Measurements from ENCODE around the gene NOC2L. TPM values are rescaled to one million over a fixed set of nuclear protein-coding genes. Genes with fewer than 3 reads are reported as not detected.

Gene NOC2L
- polyA plus RNA-seq, 2 of the 4 experiments (the other 2 are of a cell fraction) = 48.4 to 73.5 TPM

DNA sequence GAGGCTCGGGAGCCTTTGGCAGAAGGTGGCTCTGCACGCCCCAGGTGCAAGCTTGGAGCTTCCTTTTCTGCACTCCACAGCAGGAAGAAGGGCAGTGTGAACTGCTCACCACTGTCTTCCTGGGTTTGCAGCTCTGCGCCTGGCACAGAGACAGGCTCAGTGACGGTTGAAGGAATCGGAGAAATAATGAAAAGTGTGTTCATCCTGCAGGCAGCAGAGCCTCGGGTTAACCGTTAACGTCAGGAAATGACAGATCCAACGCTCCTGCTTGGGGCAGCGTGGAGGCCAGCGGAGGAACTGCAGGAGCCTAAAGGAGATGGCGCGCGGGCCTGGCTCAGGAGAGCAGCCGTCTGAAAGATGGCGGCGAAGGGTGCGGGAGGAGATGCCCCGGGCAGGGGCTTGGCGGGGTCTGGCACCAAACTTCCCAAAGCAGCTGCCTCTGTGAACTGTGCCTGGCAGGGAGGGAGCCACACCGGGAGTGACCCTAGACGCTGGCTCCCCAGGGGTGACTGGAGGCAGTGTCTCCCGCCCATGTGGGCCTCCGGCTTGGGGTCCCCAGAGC, 46.2 kb downstream of the NOC2L start:
- CTCF ChIA-PET = interaction anchor here (0.8 to 4.3 kb wide), 5 partner anchors 8 to 39 kb away, joined by 3 to 30 read pairs (median 4); no protein-coding TSS in a partner anchor
- Histone ChIP-seq H3K4me2 (peak overlapping the region; percentile 52), H3K27ac (peak overlapping the region in 1 of 2 experiments; percentile 89; a peak in 3 of 6 replicates), H3K9me3 (no peaks in the 10 kb centered on the region), H3K4me3 (no peak overlapping the region), H3K4me1 (peaks cover 49% of the 10 kb centered on the region)
- WGBS (ENCODE audit: missing lambda C conversion rate) = 19% methylated on average over 18 of the region's 24 CpGs
- POLR2A ChIA-PET = no interaction called here
- DNase-seq (ENCODE audit: low read depth in 1 of 2, low spot score in 1 of 2) (peak; percentile 52 to 77), FAIRE-seq (no peak), ATAC-seq (peak; percentile 70 to 84)
- TF ChIP-seq RAD21 (conservative IDR thresholded peaks at IDR 0.05 in 1 of 2, IDR thresholded peaks at IDR 0.05 in 1 of 2) (0 out of 5 replicates have a peak, but pooled peaks of 1 of the 2 experiments have one; percentile 9), MYC (IDR thresholded peaks at IDR 0.05; ENCODE audit: borderline replicate concordance, low read length) (no peak), EHF (CRISPR knock-in tag; IDR thresholded peaks at IDR 0.05) (no peak)
- TF ChIP-seq, protein P1, sequence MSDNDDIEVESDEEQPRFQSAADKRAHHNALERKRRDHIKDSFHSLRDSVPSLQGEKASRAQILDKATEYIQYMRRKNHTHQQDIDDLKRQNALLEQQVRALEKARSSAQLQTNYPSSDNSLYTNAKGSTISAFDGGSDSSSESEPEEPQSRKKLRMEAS (IDR thresholded peaks at IDR 0.05) = peak; percentile 37

DNA sequence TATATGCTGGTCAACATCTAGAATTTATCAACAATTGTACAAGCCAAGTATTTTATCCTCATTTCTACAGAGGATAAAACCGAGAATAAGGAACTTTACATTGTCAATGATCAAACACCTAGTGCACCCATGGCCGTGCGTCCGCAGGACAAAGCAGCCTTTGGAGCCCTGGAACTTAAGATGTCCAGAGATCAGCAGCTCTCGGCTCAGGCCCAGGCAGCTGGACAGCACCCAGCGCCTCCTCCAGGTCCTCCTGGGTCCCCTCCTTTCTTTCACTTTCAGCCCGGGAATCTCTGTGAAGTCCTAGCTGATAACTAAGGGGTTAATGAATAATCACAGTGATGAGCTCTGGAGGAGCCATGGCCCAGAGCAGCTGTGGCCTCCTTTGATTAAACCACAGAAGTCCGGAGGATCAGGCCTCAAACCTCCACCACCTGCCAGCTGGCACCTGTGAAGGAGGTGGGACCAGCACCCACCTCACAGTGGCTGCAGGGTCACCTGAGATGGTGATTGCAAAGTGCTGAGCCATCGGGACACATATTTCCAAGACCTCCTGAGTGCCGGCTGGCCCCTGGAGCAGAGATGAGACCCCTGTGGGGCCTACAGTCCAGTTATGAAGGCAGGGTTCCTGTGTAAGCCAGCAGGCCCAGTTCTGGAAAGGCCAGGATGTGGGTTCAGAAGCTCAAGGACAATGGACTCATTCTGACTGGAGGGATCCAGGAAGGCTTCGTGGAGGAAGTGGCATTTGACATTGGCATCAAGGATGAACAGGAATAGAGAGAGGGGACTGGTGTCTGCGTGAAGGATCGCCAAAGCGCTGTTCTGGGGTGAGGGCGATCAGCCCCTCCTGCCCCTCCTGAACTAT, 46.9 kb downstream of the NOC2L start:
- Histone ChIP-seq H3K27ac (peak overlapping the region in 1 of 2 experiments; percentile 89; a peak in 4 of 6 replicates), H3K4me3 (no peak overlapping the region), H3K4me1 (peaks cover 53% of the 10 kb centered on the region), H3K9me3 (no peaks in the 10 kb centered on the region), H3K4me2 (peak overlapping the region; percentile 52)
- TF ChIP-seq, protein P2, sequence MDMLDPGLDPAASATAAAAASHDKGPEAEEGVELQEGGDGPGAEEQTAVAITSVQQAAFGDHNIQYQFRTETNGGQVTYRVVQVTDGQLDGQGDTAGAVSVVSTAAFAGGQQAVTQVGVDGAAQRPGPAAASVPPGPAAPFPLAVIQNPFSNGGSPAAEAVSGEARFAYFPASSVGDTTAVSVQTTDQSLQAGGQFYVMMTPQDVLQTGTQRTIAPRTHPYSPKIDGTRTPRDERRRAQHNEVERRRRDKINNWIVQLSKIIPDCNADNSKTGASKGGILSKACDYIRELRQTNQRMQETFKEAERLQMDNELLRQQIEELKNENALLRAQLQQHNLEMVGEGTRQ (IDR thresholded peaks at IDR 0.05) = no peak
- TF ChIP-seq ZFP36 (IDR thresholded peaks at IDR 0.05; ENCODE audit: borderline replicate concordance, partially characterized antibody) = peak; percentile 90
- peak; percentile 3 to 6; a peak in 3 of 6 replicates for ATAC-seq
- ChIA-PET CTCF (interaction anchor here (0.8 to 4.3 kb wide), 8 partner anchors 8 to 64 kb away, joined by 3 to 30 read pairs (median 4); no protein-coding TSS in a partner anchor), POLR2A (no interaction called here)
- FAIRE-seq = no peak
- WGBS (ENCODE audit: missing lambda C conversion rate) = 71% methylated on average over 14 of the region's 15 CpGs
- DNase-seq (ENCODE audit: low read depth in 1 of 2, low spot score in 1 of 2) = no peak

DNA sequence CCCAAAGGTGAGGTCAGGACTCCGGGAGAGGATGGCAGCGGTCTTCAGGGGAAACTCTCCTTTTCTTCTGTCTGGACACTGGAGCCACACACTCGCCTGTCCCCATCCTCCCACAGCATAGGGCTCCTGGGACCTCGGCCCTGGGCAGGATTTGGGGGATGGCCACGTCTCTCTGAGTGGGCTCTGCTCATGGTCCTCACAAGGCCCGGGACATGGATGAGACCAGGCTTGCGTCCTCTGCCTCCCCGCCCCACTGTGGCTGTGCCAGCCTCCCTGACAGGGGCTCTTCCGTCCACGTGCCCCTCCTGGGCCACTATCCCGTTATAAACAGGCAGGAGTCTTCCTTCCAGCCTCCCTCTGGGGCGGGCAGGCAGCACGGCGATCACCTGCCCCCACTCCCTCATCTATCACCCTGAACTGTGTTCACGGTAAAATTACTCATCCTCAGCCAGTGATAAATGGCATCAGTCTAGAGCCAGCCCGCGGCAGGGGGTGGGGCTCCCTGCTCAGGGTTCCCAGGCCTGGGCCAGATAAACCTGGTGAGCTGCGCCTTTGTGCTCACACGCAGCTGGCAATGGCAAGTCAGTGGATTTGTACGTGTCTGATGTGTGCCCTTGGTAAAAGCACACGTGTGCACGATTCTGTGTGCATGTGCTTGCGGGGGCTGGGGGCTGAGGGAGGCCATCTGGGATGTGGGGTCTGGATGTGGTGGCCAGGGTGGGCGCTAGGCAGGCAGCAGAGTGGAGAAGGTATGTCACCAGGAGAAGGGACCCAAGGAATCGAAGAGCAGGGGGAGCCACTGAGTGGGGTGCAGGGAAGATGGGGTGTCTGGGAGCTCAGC, 48.0 kb downstream of the NOC2L start:
- H3K4me3 ChIP-seq = no peak overlapping the region
- peak overlapping the region; percentile 17 to 89; a peak in 5 of 6 replicates for H3K27ac ChIP-seq
- CTCF ChIA-PET = interaction anchor here (0.9 to 4.3 kb wide), 5 partner anchors 8 to 65 kb away, joined by 3 to 30 read pairs (median 4); no protein-coding TSS in a partner anchor
- POLR2A ChIA-PET = no interaction called here
- TF ChIP-seq, protein P1 (IDR thresholded peaks at IDR 0.05) = peak; percentile 56
- TF ChIP-seq, protein P3, sequence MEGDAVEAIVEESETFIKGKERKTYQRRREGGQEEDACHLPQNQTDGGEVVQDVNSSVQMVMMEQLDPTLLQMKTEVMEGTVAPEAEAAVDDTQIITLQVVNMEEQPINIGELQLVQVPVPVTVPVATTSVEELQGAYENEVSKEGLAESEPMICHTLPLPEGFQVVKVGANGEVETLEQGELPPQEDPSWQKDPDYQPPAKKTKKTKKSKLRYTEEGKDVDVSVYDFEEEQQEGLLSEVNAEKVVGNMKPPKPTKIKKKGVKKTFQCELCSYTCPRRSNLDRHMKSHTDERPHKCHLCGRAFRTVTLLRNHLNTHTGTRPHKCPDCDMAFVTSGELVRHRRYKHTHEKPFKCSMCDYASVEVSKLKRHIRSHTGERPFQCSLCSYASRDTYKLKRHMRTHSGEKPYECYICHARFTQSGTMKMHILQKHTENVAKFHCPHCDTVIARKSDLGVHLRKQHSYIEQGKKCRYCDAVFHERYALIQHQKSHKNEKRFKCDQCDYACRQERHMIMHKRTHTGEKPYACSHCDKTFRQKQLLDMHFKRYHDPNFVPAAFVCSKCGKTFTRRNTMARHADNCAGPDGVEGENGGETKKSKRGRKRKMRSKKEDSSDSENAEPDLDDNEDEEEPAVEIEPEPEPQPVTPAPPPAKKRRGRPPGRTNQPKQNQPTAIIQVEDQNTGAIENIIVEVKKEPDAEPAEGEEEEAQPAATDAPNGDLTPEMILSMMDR (IDR thresholded peaks at IDR 0.05) = no peak
- TF ChIP-seq FOSL2 (IDR thresholded peaks at IDR 0.05) (no peak), FOSL2 (CRISPR knock-in tag; IDR thresholded peaks at IDR 0.05) (0 out of 2 replicates have a peak, but pooled peaks have one; percentile 15), HOXB5 (CRISPR knock-in tag; IDR thresholded peaks at IDR 0.05) (peak; percentile 77; the same call in 1 of the 2 replicates), POLR2A (IDR thresholded peaks at IDR 0.05; ENCODE audit: low read length) (no peak), ZSCAN20 (CRISPR knock-in tag; IDR thresholded peaks at IDR 0.05) (no peak)
- FAIRE-seq (no peak), DNase-seq (ENCODE audit: low read depth in 1 of 2, low spot score in 1 of 2) (peak; percentile 55 to 59), ATAC-seq (peak; percentile 66 to 70)
- H3K9me3 ChIP-seq = no peaks in the 10 kb centered on the region
- H3K4me2 ChIP-seq = peak overlapping the region; percentile 52
- peaks cover 58% of the 10 kb centered on the region for H3K4me1 ChIP-seq
- 45% methylated on average over 12 of the region's 25 CpGs for WGBS (ENCODE audit: missing lambda C conversion rate)

Measured in A549 (cell line).